Heart right ventricle (tissue), 16 donors: ENCODE data around the gene CLEC2A. TPM values are rescaled to one million over a fixed set of nuclear protein-coding genes. Genes with fewer than 3 reads are reported as not detected.

Experiments
- ATAC-seq, 8 donors: fragments of 200-7000 bp; cut with Tn5 transposase; one replicate each; pipeline ENCODE4 v1.9.1; 2020; ENCODE audit warnings: mild to moderate bottlenecking in 8 of 8, moderate library complexity in 8 of 8, moderate number of reproducible peaks in 1 of 8
- DNase-seq, 2 donors: peaks; one replicate each; pipeline ENCODE4 v3.0.0-alpha.2; 2020
- H3K27ac ChIP-seq, 10 donors: fragments of 200-600 bp; sonication (generic) in 2 of 10; one replicate each; pipeline versions ENCODE4 v1.5.0 to v1.8.0; 2020 to 2022; ENCODE audit warnings: mild to moderate bottlenecking in 3 of 10
- H3K27me3 ChIP-seq, 7 donors: fragments of 200-600 bp; one replicate each; pipeline ENCODE4 v1.8.0; 2021 to 2022; ENCODE audit warnings: mild to moderate bottlenecking in 2 of 7
- H3K36me3 ChIP-seq, 9 donors: fragments of 200-600 bp; sonication (generic) in 1 of 9; one replicate each; pipeline versions ENCODE4 v1.5.0 to v1.8.0; 2020 to 2022; ENCODE audit warnings: mild to moderate bottlenecking in 2 of 9
- H3K4me1 ChIP-seq, 9 donors: fragments of 200-600 bp; sonication (generic) in 1 of 9; one replicate each; pipeline versions ENCODE4 v1.5.0 to v1.8.0; 2020 to 2022; ENCODE audit warnings: mild to moderate bottlenecking in 4 of 9
- H3K4me3 ChIP-seq, 10 donors: fragments of 200-600 bp; sonication (generic) in 2 of 10; one replicate each; pipeline versions ENCODE4 v1.5.0 to v1.8.0; 2020 to 2022; ENCODE audit warnings: mild to moderate bottlenecking in 7 of 10, moderate library complexity in 2 of 10
- H3K9me3 ChIP-seq, 11 donors: fragments of 200-600 bp in 10 of 11; sonication (generic) in 2 of 11; one replicate each; pipeline versions ENCODE4 v1.5.0 to v1.8.0; 2013 to 2022; ENCODE audit warnings: mild to moderate bottlenecking in 2 of 11, control low read depth in 1 of 11, moderate library complexity in 1 of 11
- WGBS, 2 donors: extraction: QIAGEN DNeasy Blood & Tissue Kit; methylation state at CpG; one replicate each; pipeline ENCODE4 v1.1.7; 2013; ENCODE audit warnings: inconsistent platforms in 1 of 2; 5-methylcytosine and 5-hydroxymethylcytosine counted together
- intact Hi-C, 10 donors: fragments of 100-400 bp; cut with DNase I; formaldehyde crosslinking; loops; one replicate each; pipeline versions ENCODE4 v1.11.1 to v1.14.2; 2022
- polyA plus RNA-seq, 2 donors: library from polyadenylated mRNA; stranded (reverse); fragments of 200-250 nt; gene quantifications; one replicate each; pipeline ENCODE4 v1.2.3, GENCODE V29; 2013
- total RNA-seq, 10 donors: library from RNA; stranded (reverse); fragmentation: NEBNext Ultra II Directional in 3 of 10; extraction: Animal tissue kit (Norgen Biotek cat#: 25700) in 3 of 10; gene quantifications; one replicate each; pipeline versions ENCODE4 v1.2.1 to v1.2.4, GENCODE V29; 2021 to 2023
- TF ChIP-seq, protein P1 (sequence below), 9 donors: fragments of 200-600 bp; sonication (generic) in 2 of 9; IDR thresholded peaks; one replicate each; pipeline versions ENCODE4 v1.5.0 to v1.8.0; 2021 to 2022; ENCODE audit warnings: antibody characterized with exemption in 9 of 9, mild to moderate bottlenecking in 5 of 9, moderate library complexity in 1 of 9
- donor health status: Arrhythmogenic right ventricular cardiomyopathy.
- donor health status: ischemic (EF 13 %, LVEDD 7.1; RV severe dilation, severe dysfunction).
- donor health status: healthy with polysubstance abuse.
- donor health status: DM: no; HTN: yes; CAD: no.
- donor health status: DM: no; HTN: no; CAD: no.
- donor health status: ischemic (EF 25% LVEDD 6.9; RV normal size, moderate dysfunction).
- donor health status: ischemic (EF 25% LVEDD 5.7; RV mildly dilated, moderate dysfunction).
- donor health status: healthy.
- donor health status: DM: yes; HTN: yes; CAD: no.
- donor health status: Ischemic cardiomyopathy.
- donor health status: ischemic (EF 35%, LVEDD 5.7; RV mildly dilated, moderate dysfunction).
- donor health status: nonischemic (EF 11% LVEDD 7.7; RV severe dilation, severe dysfunction).
- donor health status: DM: yes; HTN: yes; CAD: no.
- donor health status: PGD.
- donor health status: ischemic (EF 29% LVEDD 5.4; RV normal size, mild dysfunction).
- donor health status: nonischemic (EF 23%, LVEDD 6.1; RV moderate dilation, normal function).

The CLEC2A gene
- total and polyA plus RNA-seq, 12 donors: not detected

DNA sequence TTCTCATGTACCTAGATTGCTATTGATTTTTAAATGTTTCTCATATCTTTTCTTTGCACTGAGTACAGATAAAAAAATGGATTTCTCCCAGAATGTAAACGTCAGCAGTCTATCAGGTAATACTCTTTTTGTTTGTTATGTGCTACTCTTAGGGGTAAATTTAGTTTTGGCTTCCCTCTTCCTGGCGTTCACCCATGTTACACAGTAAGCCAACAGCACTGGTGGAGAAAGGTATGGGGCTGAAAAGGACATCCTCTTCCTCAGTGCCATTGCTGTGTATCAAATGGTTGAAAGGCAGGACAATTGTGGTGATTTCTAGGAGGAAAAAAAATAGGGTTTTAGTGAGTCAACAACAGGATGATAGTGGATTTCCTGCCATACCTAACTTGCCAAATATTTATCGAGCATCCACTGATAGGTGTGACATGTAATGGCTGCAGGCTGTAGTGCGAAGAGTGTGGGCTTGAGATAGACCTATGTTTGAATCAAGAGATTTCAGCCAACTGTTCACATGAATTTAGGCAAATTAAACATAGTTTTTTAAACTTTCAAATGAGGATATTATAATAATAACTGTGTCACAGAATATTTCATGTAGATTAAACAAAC, 43.4 kb downstream of the CLEC2A start:
- Histone ChIP-seq H3K4me1 (no peaks in the 10 kb centered on the region), H3K9me3 (no peaks in the 10 kb centered on the region), H3K27me3 (no peaks in the 10 kb centered on the region), H3K36me3 (no peaks in the 10 kb centered on the region), H3K4me3 (no peak overlapping the region), H3K27ac (no peak overlapping the region)
- intact Hi-C loops: no loop called here
- WGBS, 2 donors: 56 to 63% methylated on average over 4 of the region's 4 CpGs
- no peak for DNase-seq
- ATAC-seq: no peak
- TF ChIP-seq, protein P1, sequence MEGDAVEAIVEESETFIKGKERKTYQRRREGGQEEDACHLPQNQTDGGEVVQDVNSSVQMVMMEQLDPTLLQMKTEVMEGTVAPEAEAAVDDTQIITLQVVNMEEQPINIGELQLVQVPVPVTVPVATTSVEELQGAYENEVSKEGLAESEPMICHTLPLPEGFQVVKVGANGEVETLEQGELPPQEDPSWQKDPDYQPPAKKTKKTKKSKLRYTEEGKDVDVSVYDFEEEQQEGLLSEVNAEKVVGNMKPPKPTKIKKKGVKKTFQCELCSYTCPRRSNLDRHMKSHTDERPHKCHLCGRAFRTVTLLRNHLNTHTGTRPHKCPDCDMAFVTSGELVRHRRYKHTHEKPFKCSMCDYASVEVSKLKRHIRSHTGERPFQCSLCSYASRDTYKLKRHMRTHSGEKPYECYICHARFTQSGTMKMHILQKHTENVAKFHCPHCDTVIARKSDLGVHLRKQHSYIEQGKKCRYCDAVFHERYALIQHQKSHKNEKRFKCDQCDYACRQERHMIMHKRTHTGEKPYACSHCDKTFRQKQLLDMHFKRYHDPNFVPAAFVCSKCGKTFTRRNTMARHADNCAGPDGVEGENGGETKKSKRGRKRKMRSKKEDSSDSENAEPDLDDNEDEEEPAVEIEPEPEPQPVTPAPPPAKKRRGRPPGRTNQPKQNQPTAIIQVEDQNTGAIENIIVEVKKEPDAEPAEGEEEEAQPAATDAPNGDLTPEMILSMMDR (IDR thresholded peaks at IDR 0.05): no peak

DNA sequence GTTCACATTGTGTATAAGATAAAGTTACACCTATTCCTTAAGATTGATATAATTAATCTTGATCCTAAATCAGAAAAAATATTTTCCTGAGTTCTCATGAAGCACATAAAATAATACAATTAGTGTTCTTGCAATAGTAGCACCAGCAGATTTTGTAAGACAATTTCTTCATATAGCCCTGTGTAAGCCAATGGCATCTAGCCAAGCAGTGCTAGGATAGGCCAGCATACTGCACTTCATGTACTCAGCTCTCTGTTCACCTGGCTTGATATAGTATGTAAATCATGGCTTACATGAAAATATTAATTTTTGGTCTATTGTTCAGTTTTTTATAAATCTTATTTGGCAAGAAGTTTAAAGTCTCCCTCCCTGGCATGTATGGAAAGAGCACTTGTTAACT, 49.0 kb downstream of the CLEC2A start:
- Histone ChIP-seq H3K27ac (no peak overlapping the region), H3K4me3 (no peak overlapping the region), H3K9me3 (no peaks in the 10 kb centered on the region), H3K4me1 (no peaks in the 10 kb centered on the region), H3K36me3 (no peaks in the 10 kb centered on the region), H3K27me3 (no peaks in the 10 kb centered on the region)
- intact Hi-C loops: no loop called here
- DNase-seq: no peak
- TF ChIP-seq, protein P1 (IDR thresholded peaks at IDR 0.05): no peak
- no peak for ATAC-seq

DNA sequence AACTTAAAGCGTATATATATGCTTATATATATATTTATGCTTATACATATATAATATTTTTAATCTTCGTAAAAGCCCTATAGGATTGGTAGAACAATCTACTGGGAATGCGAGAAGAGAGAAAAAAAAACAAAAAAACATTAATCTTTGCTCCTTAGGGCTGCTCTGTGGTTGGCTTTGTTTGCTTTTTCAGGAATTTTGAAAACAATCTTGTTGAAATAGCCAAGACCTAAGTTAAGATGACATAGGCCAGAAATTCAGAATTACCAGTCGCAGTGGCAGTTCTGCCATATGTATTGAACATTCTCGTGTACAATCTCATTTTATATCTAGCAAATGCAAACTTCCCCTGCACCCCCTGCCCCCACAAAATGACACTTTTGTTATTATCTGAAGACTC, 50.2 kb downstream of the CLEC2A start:
- ATAC-seq (no peak), DNase-seq (no peak)
- no peaks in the 10 kb centered on the region for H3K9me3 ChIP-seq
- no peaks in the 10 kb centered on the region for H3K27me3 ChIP-seq
- no peaks in the 10 kb centered on the region for H3K4me1 ChIP-seq
- H3K27ac ChIP-seq: no peak overlapping the region
- no peaks in the 10 kb centered on the region for H3K36me3 ChIP-seq
- 91 to 94% methylated on average over 5 of the region's 5 CpGs for WGBS, 2 donors
- TF ChIP-seq, protein P1 (IDR thresholded peaks at IDR 0.05): no peak
- intact Hi-C loops: no loop called here
- H3K4me3 ChIP-seq: no peak overlapping the region

DNA sequence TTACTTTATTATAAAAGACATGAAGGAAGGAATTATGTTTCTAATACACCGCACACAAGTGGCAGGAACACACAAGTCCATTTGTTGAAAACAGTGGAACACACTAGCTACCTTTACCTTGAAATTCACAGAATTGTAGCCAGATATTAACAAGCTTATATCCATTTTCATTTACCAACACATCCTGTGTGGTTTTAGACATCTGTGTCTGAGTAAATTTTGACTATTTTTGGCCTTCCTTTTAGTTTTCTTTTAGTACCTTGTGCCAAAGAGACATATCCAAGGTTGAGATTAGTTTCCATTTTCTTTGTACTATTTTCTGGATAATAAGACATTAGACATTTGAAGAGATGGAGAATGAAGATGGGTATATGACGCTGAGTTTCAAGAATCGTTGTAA, 50.9 kb downstream of the CLEC2A start, which contains the start of gene KLRF2:
Gene KLRF2 (plus strand): TSS at position 244 of the 400 bp plus-strand sequence. CDS start 107 bp downstream, at position 351.
- intact Hi-C loops: no loop called here
- Histone ChIP-seq H3K4me1 (no peaks in the 10 kb centered on the region), H3K27me3 (no peaks in the 10 kb centered on the region), H3K36me3 (no peaks in the 10 kb centered on the region), H3K4me3 (no peak within 1 kb of the TSS), H3K9me3 (no peaks in the 10 kb centered on the region), H3K27ac (no peak within 1 kb of the TSS)
- DNase-seq (no peak), ATAC-seq (no peak)
- WGBS, 2 donors: 95 to 97% methylated on average over 3 of the region's 3 CpGs
- TF ChIP-seq, protein P1 (IDR thresholded peaks at IDR 0.05): no peak
